HepG2 (cell line): Measurements from ENCODE around the gene TMEM8B. TPM values are rescaled to one million over a fixed set of nuclear protein-coding genes. Genes with fewer than 3 reads are reported as not detected.

ENCODE experiments used
- ARID5B ChIP-seq: IDR thresholded peaks from 2 replicates; pipeline ENCODE4 v1.4.0; 2020; ENCODE audit warnings: mild to moderate bottlenecking, missing genetic modification reagents
- ATF3 ChIP-seq: sonication (generic); formaldehyde crosslinking; IDR thresholded peaks from 2 replicates; pipeline ENCODE4 v1.4.0; 2020; ENCODE audit warnings: missing genetic modification reagents
- MYPOP ChIP-seq: sonication (generic); formaldehyde crosslinking; IDR thresholded peaks from 2 replicates; pipeline ENCODE4 v1.8.1; 2023; ENCODE audit warnings: mild to moderate bottlenecking, moderate library complexity, missing genetic modification reagents
- NKX3-1 ChIP-seq: sonication (generic); formaldehyde crosslinking; IDR thresholded peaks from 2 replicates; pipeline ENCODE4 v1.5.0; 2020; ENCODE audit warnings: missing genetic modification reagents
- PRDM15 ChIP-seq: sonication (generic); formaldehyde crosslinking; IDR thresholded peaks from 2 replicates; pipeline ENCODE4 v1.4.0; 2020; ENCODE audit warnings: missing genetic modification reagents
- SP4 ChIP-seq: sonication (generic); formaldehyde crosslinking; IDR thresholded peaks from 2 replicates; pipeline ENCODE4 v1.8.1; 2023; ENCODE audit warnings: mild to moderate bottlenecking, missing genetic modification reagents
- TOE1 ChIP-seq: sonication (generic); formaldehyde crosslinking; IDR thresholded peaks from 2 replicates; pipeline ENCODE4 v1.4.0; 2020; ENCODE audit warnings: mild to moderate bottlenecking, missing genetic modification reagents
- ZNF143 ChIP-seq: sonication (generic); formaldehyde crosslinking; IDR thresholded peaks from 2 replicates; pipeline ENCODE4 v1.4.0; 2020; ENCODE audit warnings: missing genetic modification reagents
- ZNF7 ChIP-seq: IDR thresholded peaks from 2 replicates; pipeline ENCODE4 v1.6.1; 2016; ENCODE audit warnings: missing biosample characterization, missing genetic modification reagents
- ZNF770 ChIP-seq: sonication (generic); formaldehyde crosslinking; IDR thresholded peaks from 2 replicates; pipeline ENCODE4 v1.5.0; 2020; ENCODE audit warnings: mild to moderate bottlenecking, missing genetic modification reagents
- polyA plus RNA-seq, 8 experiments: library from polyadenylated mRNA; depleted of rRNA in 3 of 8; stranded (reverse) in 7 of 8; unstranded in 1 of 8; fragments of >200 nt; fragmentation: Illumina TruSeq in 4 of 8; extraction: Trizol in 4 of 8; gene quantifications; 2 replicates each; pipeline versions ENCODE4 v1.2.1 to v1.2.3, GENCODE V29; 2011 to 2016; ENCODE audit warnings: low read depth in 4 of 8, missing spikeins in 1 of 8, mixed read lengths in 1 of 8; ENCODE audit not compliant: insufficient read depth in 1 of 8
- total RNA-seq, 5 experiments: library from RNA; depleted of rRNA; stranded (reverse); fragments of >200 nt; fragmentation: Illumina TruSeq; extraction: Trizol; gene quantifications; 2 replicates each; pipeline ENCODE4 v1.2.3, GENCODE V29; 2016; ENCODE audit warnings: low read depth in 1 of 5

TMEM8B gene
- total and polyA plus RNA-seq, 2 of the 13 experiments (the other 11 are each of a cell fraction or from before 2014, with no cell fraction given): 2.1 to 2.7 TPM

GRCh38 chr9:35814106-35814840 is 14.8 kb upstream of the TMEM8B start (continued):
- TF ChIP-seq ARID5B (no peak; the same call in 1 of the 2 replicates), NKX3-1 (CRISPR knock-in tag) (peak; percentile 25), ATF3 (peak; percentile 73), SP4 (CRISPR knock-in tag) (peak; percentile 19; the same call in 1 of the 2 replicates), ZNF7 (CRISPR knock-in tag) (no peak), PRDM15 (CRISPR knock-in tag) (0 out of 2 replicates have a peak, but pooled peaks have one; percentile 12), ZNF770 (CRISPR knock-in tag) (no peak), TOE1 (0 out of 2 replicates have a peak, but pooled peaks have one; percentile 73), MYPOP (CRISPR knock-in tag) (peak; percentile 7; the same call in 1 of the 2 replicates), ZNF143 (CRISPR knock-in tag) (peak; percentile 85)
- TF ChIP-seq, all 625 proteins: peak for 196
